ENCODE data around the gene CASQ1.
A peak's percentile ranks its signal among the peaks of the same experiment; 100 is the strongest.

The CASQ1 gene

DNA sequence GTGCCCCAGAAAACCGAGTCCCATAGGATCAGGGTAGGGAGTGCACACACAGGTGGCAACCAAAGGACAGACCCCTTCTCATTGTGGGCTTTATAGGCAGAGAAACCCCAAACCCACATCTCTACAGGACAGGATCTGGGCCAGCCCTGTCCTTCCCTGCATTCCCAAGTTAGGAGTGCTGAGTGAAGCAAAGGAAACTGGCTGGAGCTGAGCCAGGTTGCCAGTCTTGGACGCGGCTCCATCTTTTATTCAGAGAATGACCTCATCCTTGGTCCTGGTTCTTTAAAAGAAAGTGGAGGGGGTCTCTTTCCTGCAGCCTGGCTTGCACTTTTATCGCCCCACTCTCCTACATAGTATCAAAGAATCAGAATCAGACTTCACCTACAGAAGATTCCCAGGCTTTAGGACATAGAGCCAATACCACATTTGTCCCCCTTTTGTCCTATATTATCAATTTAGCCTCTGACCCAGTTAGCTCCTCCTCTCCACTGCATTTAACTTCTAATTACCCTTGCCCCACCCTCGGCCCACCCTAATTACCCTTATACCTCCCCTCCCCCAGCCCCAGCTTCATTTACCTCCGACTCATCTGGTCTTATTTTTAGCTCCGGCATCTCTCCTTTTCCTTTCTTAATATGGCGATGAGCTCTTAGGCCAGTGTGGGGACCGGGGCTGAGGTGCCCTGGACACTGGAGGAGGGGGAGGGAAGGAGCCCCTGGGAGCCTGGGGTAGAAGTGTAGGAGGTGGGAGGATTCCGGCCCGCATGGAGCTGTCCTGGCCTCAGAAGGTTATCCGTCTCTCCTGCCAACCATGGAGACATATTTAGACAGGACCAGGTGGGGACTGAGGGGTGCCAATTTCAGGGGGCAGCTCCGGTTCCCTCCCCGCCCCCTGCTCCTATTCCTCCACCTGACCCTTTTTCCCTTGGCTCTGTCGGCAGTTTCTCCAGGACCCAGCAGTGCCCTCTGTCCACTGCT is at the start of gene CASQ1:
Gene CASQ1 (plus strand): TSS at position 927 of the 977 bp plus-strand sequence. CDS start 177 bp downstream, outside the sequence.
- no peaks in the 10 kb centered on the region for H3K27me3 ChIP-seq (ENCODE audit: control insufficient read depth, insufficient read depth, low read length)
- H3K4me3 ChIP-seq (ENCODE audit: low read depth, low read length) = no peak within 1 kb of the TSS
- TF ChIP-seq, protein P1, sequence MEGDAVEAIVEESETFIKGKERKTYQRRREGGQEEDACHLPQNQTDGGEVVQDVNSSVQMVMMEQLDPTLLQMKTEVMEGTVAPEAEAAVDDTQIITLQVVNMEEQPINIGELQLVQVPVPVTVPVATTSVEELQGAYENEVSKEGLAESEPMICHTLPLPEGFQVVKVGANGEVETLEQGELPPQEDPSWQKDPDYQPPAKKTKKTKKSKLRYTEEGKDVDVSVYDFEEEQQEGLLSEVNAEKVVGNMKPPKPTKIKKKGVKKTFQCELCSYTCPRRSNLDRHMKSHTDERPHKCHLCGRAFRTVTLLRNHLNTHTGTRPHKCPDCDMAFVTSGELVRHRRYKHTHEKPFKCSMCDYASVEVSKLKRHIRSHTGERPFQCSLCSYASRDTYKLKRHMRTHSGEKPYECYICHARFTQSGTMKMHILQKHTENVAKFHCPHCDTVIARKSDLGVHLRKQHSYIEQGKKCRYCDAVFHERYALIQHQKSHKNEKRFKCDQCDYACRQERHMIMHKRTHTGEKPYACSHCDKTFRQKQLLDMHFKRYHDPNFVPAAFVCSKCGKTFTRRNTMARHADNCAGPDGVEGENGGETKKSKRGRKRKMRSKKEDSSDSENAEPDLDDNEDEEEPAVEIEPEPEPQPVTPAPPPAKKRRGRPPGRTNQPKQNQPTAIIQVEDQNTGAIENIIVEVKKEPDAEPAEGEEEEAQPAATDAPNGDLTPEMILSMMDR (IDR thresholded peaks at IDR 0.05) = no peak
- no peaks in the 10 kb centered on the region for H3K9me3 ChIP-seq (ENCODE audit: control insufficient read depth, low read length)
- H3K36me3 ChIP-seq (ENCODE audit: control insufficient read depth, insufficient read depth, low read length) = no peaks in the 10 kb centered on the region
- no peaks in the 10 kb centered on the region for H3K79me2 ChIP-seq
- H3K27ac ChIP-seq = no peak within 1 kb of the TSS
- peak within 1 kb of the TSS; percentile 28 for H2AFZ ChIP-seq
- H3K4me2 ChIP-seq (ENCODE audit: low read length) = no peak within 1 kb of the TSS
- H3K4me1 ChIP-seq = peaks cover 4% of the 10 kb centered on the region
- no peak within 1 kb of the TSS for H3K9ac ChIP-seq

DNA sequence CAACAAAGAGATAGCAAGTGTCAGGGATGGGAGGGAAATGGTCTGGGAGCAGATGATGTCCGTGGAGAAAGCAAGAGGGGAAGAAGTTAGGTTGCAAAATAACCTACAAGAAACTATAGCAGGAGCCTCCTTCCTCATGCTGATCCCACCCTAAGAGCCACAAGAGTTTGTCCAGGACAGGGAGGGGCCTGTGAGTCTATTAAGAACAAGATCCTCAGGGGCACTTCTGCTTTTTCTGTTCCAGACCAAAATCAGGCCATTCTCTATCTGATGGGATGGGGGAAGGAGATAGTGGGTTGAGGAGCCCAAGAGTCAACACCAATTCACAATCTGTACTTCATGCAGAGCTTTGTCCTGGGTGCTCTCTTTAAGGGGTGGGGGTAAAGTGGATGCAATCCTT is 46.7 kb upstream of the CASQ1 start:
- Histone ChIP-seq H3K36me3 (ENCODE audit: control insufficient read depth, insufficient read depth, low read length) (no peaks in the 10 kb centered on the region), H3K27me3 (ENCODE audit: control insufficient read depth, insufficient read depth, low read length) (no peaks in the 10 kb centered on the region), H2AFZ (no peak overlapping the region), H3K4me1 (no peaks in the 10 kb centered on the region), H3K9ac (no peak overlapping the region), H3K79me2 (no peaks in the 10 kb centered on the region), H3K9me3 (ENCODE audit: control insufficient read depth, low read length) (no peaks in the 10 kb centered on the region), H3K27ac (no peak overlapping the region), H3K4me2 (ENCODE audit: low read length) (no peak overlapping the region), H3K4me3 (ENCODE audit: low read depth, low read length) (no peak overlapping the region)
- TF ChIP-seq, protein P1 (IDR thresholded peaks at IDR 0.05) = no peak

DNA sequence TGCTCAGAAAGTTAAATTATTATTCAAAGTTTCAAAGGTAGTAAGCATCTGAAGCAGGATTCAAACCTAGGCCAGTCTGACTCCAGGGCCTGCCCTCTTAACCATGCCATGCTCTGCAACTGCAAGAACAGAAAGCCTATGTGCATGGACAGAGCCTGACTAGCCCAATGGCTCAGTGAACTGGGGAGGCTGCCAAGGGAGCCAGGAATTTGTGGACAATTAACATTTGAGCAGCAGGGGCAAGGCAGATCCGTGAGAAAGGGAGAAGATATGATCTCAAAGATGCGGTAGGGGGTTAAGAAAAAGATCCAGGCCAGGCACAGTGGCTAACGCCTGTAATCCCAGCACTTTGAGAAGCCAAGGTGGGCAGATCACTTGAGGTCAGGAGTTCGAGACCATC is 45.5 kb upstream of the CASQ1 start:
- TF ChIP-seq, protein P1 (IDR thresholded peaks at IDR 0.05) = no peak
- Histone ChIP-seq H3K27me3 (ENCODE audit: control insufficient read depth, insufficient read depth, low read length) (no peaks in the 10 kb centered on the region), H3K79me2 (no peaks in the 10 kb centered on the region), H2AFZ (no peak overlapping the region), H3K4me1 (no peaks in the 10 kb centered on the region), H3K4me2 (ENCODE audit: low read length) (no peak overlapping the region), H3K36me3 (ENCODE audit: control insufficient read depth, insufficient read depth, low read length) (no peaks in the 10 kb centered on the region), H3K27ac (no peak overlapping the region), H3K9me3 (ENCODE audit: control insufficient read depth, low read length) (no peaks in the 10 kb centered on the region), H3K4me3 (ENCODE audit: low read depth, low read length) (no peak overlapping the region), H3K9ac (no peak overlapping the region)

DNA sequence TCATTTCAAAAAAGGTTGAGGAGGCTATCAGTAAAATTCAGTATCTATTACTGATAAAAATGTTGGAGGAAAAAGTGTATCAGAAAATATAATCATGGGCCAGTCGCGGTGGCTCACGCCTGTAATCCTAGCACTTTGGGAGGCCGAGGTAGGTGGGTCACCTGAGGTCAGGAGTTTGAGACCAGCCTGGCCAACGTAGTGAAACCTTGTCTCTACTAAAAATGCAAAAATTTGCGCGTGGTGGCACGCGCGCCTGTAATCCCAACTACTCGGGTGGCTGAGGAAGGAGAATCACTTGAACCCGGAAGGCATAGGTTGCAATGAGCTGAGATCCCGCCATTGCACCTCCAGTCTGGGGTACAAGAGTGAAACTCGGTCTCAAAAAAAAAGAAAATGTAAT is 44.3 kb upstream of the CASQ1 start:
- Histone ChIP-seq H3K9me3 (ENCODE audit: control insufficient read depth, low read length) (no peaks in the 10 kb centered on the region), H2AFZ (no peak overlapping the region), H3K4me3 (ENCODE audit: low read depth, low read length) (no peak overlapping the region), H3K27ac (no peak overlapping the region), H3K79me2 (no peaks in the 10 kb centered on the region), H3K9ac (no peak overlapping the region), H3K27me3 (ENCODE audit: control insufficient read depth, insufficient read depth, low read length) (no peaks in the 10 kb centered on the region), H3K4me1 (no peaks in the 10 kb centered on the region), H3K4me2 (ENCODE audit: low read length) (no peak overlapping the region), H3K36me3 (ENCODE audit: control insufficient read depth, insufficient read depth, low read length) (no peaks in the 10 kb centered on the region)
- TF ChIP-seq, protein P1 (IDR thresholded peaks at IDR 0.05) = no peak
